Thyroid gland (tissue), 4 donors: ENCODE measurements around the gene CNRIP1.

Experiments used
- CTCF ChIP-seq, 6 experiments: fragments of 200-600 bp in 3 of 6; fragments of 450-650 bp in 3 of 6; sonication (generic) in 3 of 6; IDR thresholded peaks; one replicate each; pipeline ENCODE4 v1.5.1; 2016 to 2019; ENCODE audit warnings: antibody characterized with exemption in 6 of 6, mild to moderate bottlenecking in 2 of 6, inconsistent platforms in 1 of 6, moderate library complexity in 1 of 6
- POLR2A ChIP-seq, 2 donors: fragments of 450-650 bp; IDR thresholded peaks; one replicate each; pipeline ENCODE4 v1.6.1; 2017; ENCODE audit warnings: antibody characterized with exemption in 2 of 2, mild to moderate bottlenecking in 2 of 2, moderate library complexity in 1 of 2

GRCh38 chr2:68368654-68369336 lies 49.0 kb upstream of the CNRIP1 start:
- no peak for TF ChIP-seq CTCF (IDR thresholded peaks at IDR 0.05)
- no peak for TF ChIP-seq POLR2A (IDR thresholded peaks at IDR 0.05)
